Middle frontal gyrus (tissue), 1 donor: Measurements from ENCODE around the gene DIAPH1.
A peak's percentile ranks its signal among the peaks of the same experiment; 100 is the strongest.

ENCODE experiments used
- DNase-seq: peaks from one replicate; pipeline ENCODE4 v3.0.0-alpha.2; 2015; ENCODE audit warnings: low spot score; ENCODE audit errors: extremely low spot score

Gene DIAPH1

GRCh38 chr5:141522301-141522700, 96.5 kb downstream of the DIAPH1 start:
- DNase-seq: no peak

GRCh38 chr5:141521244-141521781, 97.5 kb downstream of the DIAPH1 start:
- DNase-seq: peak; percentile 68

- DNase-seq: no peak
Measured at GRCh38 chr5:141519605-141520565, 98.9 kb downstream of the DIAPH1 start.

- DNase-seq: no peak
Measured at GRCh38 chr5:141518618-141519015, 100.2 kb downstream of the DIAPH1 start.

GRCh38 chr5:141517880-141518617, 100.8 kb downstream of the DIAPH1 start:
- no peak for DNase-seq

- no peak for DNase-seq
Measured at GRCh38 chr5:141517312-141517711, 101.5 kb downstream of the DIAPH1 start.

GRCh38 chr5:141516672-141517025, 102.2 kb downstream of the DIAPH1 start:
- DNase-seq: no peak

- no peak for DNase-seq
Measured at GRCh38 chr5:141515946-141516671, 102.7 kb downstream of the DIAPH1 start.

- DNase-seq: no peak
Measured at GRCh38 chr5:141515141-141515540, 103.7 kb downstream of the DIAPH1 start.

- DNase-seq: no peak
Measured at GRCh38 chr5:141514330-141515133, 104.3 kb downstream of the DIAPH1 start.

- peak; percentile 67 for DNase-seq
Measured at GRCh38 chr5:141513627-141514329, 105.0 kb downstream of the DIAPH1 start.

GRCh38 chr5:141512911-141513626, 105.7 kb downstream of the DIAPH1 start:
- no peak for DNase-seq

- DNase-seq: no peak
Measured at GRCh38 chr5:141512390-141512910, 106.3 kb downstream of the DIAPH1 start.

GRCh38 chr5:141511771-141512325, 107.0 kb downstream of the DIAPH1 start:
- DNase-seq: no peak

GRCh38 chr5:141510850-141511601, 107.8 kb downstream of the DIAPH1 start:
- DNase-seq: no peak

- no peak for DNase-seq
Measured at GRCh38 chr5:141510160-141510559, 108.6 kb downstream of the DIAPH1 start.

GRCh38 chr5:141508798-141509611, 109.8 kb downstream of the DIAPH1 start:
- no peak for DNase-seq
